Stimulated activated CD4-positive, alpha-beta T cell treated with anti-CD3 and anti-CD28 coated beads, TNF-alpha, amount 100 ng/mL, for 4 hours (primary cell): ENCODE results near the gene UBASH3B.

ENCODE experiments used
- DNase-seq, 3 experiments: peaks; one replicate each; pipeline ENCODE4 v3.0.0-alpha.2; 2020; ENCODE audit warnings: low read depth in 3 of 3

Gene UBASH3B

GRCh38 chr11:122647736-122648275, 7.7 kb upstream of the UBASH3B start:
- DNase-seq = no peak

GRCh38 chr11:122649116-122649515, 6.4 kb upstream of the UBASH3B start:
- no peak for DNase-seq

- DNase-seq = no peak
Observed at GRCh38 chr11:122650619-122651018, 4.9 kb upstream of the UBASH3B start.

- DNase-seq = no peak
Observed at GRCh38 chr11:122652495-122652894, 3.0 kb upstream of the UBASH3B start.

- no peak for DNase-seq
Observed at GRCh38 chr11:122653916-122654585, 1.5 kb upstream of the UBASH3B start.

- DNase-seq = peak; percentile 15 to 41 (median 35)
Observed at GRCh38 chr11:122656073-122656630, 630 bp downstream of the UBASH3B start.

- peak; percentile 24 to 30 (median 26) for DNase-seq
Observed at GRCh38 chr11:122656631-122657101, 1.1 kb downstream of the UBASH3B start.

GRCh38 chr11:122659676-122660554, 4.4 kb downstream of the UBASH3B start:
- DNase-seq = no peak

GRCh38 chr11:122661182-122661945, 5.8 kb downstream of the UBASH3B start:
- no peak for DNase-seq

- no peak for DNase-seq
Observed at GRCh38 chr11:122663056-122663740, 7.7 kb downstream of the UBASH3B start.

GRCh38 chr11:122663764-122664163, 8.2 kb downstream of the UBASH3B start:
- DNase-seq = no peak

- DNase-seq = no peak
Observed at GRCh38 chr11:122664188-122664587, 8.7 kb downstream of the UBASH3B start.

- DNase-seq = no peak
Observed at GRCh38 chr11:122665861-122666260, 10.3 kb downstream of the UBASH3B start.

GRCh38 chr11:122666743-122667142, 11.2 kb downstream of the UBASH3B start:
- DNase-seq = no peak

GRCh38 chr11:122668562-122669090, 13.1 kb downstream of the UBASH3B start:
- DNase-seq = no peak

GRCh38 chr11:122670131-122670530, 14.6 kb downstream of the UBASH3B start:
- DNase-seq = no peak

GRCh38 chr11:122671400-122671891, 15.9 kb downstream of the UBASH3B start:
- no peak for DNase-seq

- DNase-seq = no peak
Observed at GRCh38 chr11:122672892-122673291, 17.4 kb downstream of the UBASH3B start.

GRCh38 chr11:122673701-122674100, 18.2 kb downstream of the UBASH3B start:
- no peak for DNase-seq

- DNase-seq = no peak
Observed at GRCh38 chr11:122676638-122677037, 21.1 kb downstream of the UBASH3B start.
